Medulla oblongata (tissue), 1 donor: ENCODE measurements around the gene IL6R.
"Not testable (repeated sequence)": the region's sequence is repeated elsewhere in the genome, so short reads cannot be mapped to it uniquely, and the experiment has no call there.

Experiments
- DNase-seq: peaks from one replicate; pipeline ENCODE4 v3.0.0-alpha.2; 2015; ENCODE audit errors: extremely low spot score

Gene IL6R

DNA sequence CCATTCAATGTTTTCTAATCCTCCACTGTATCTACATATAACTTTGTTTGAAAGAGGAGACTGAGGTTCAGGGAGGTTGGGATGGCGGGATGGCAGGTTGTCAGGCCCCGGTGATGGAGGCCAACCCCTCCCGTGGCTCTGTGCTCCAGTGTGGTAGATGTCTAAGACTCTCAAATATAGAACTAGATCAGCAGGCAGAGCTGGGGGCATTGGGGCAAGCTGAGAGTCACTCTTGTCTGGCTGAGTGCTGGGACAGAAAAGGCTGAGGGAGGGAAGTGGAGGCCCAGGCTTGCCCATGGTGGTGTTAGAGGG is 1.7 kb downstream of the IL6R start:
- no peak for DNase-seq

DNA sequence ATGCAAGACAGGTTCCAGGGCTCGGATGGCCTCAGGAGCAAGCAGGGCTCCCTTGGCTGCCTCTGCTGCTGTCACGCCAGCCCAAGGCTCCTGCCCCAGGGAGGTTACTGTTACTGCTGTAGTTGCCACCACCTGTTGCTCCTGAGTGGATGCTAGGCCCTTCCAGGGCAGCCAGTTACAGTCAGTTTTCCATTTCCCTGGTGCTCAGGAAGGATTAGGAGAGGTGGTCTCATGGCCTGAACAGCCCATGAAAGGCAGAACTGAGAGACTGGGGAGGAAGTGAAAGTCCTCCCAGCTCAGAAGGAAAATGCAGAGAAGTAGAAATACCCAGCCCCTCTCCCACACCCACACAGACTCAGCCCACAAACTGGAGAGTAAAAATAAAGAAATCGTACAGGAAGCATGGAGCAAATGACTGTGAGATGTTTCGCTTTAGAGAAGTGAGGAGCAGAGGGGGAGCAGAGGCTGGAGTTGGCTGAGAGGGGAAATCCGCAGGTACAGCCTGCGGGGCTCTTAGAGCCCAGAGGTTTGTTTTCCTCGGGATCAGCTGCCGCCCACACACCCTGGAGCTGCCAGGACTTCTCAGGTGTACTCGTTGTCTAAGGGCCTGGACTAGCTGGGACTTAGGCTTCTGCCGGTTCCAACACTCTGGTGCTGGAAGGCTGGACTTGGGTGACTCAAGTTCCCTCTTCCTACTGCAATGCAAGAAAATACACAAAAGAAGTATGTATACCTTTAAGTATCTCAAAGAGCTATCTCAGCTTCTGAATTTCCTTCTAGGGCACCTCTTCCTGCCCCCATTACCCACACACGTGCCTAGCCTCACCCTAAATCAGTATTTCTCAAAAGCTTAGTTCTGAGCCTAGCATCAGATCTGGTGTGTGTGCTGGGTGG is 2.3 kb downstream of the IL6R start:
- DNase-seq = peak; percentile 85

DNA sequence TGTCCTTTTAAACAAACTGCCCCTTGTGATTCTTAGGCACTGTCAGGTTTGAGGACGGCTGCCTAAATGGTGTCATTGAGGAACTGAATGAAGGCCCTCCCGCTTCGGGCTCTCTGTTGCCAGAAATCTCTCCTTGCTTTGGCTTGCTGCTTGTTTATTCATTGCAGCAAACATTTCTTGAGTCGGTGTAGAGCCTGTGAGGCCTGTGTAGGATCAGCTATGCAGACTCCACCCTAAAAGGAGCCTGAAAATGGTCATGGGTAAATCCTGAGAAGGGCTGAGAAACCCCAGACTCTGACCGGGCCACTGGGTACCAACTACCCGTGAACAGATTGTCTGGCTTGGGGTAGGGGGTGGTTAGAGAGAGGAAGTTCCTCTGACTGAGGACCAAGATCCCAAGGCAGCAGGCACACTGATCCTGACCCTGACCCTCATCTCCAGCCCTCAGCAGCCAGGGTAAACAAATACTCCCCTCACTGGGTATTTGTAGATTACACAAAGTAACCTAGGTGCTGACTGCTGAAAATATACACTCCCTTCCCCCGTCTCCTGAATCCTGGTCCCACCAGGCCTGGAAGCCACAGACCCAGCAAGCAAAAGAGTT is 3.1 kb downstream of the IL6R start:
- DNase-seq = peak; percentile 67

DNA sequence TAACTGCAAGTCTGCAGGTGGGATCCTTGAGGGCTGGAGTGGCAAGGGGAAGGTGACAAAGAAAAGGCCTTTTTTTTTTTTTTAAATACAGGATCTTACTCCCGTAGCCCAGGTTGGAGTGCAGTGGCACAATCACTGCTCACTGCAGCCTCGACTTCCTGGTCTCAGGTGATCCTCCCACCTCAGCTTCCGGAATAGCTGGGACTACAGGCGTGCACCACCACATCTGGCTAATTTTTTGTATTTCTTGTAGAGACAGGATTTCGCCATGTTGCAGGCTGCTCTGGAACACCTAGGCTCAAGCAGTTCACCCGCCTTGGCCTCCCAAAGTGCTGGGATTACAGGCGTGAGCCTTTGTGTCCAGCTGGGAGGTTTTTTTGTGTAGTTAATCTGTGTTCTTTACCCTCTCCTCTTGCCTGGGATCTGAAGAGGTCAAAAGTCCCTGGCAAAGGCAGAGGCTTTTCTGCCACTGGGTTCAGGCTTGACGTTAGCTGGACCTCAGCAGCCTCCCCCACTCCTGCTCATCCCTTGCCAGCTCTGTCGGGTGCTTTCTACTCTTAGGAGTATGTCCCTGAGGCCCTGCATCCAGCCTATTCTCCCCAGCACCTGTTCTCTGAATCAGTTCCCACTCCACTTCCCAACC is 5.2 kb downstream of the IL6R start:
- DNase-seq = no peak

DNA sequence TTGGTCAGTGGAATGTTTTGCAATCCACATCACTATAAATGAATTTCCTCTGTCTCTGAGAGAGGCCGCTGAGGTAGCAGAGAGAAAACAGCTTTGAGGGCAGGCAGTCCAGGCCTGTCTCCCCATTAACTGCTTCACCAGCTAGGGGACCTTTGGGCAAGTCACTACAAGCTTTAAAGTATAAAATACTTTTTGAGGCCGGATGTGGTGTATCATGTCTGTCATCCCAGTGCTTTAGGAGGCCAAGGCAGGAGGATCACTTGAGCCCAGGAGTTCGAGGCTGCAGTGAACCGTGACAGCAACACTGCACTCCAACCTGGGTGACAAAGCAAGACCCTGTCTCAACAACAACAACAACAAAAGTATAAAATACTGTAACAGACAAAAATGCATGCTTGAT is 6.4 kb downstream of the IL6R start:
- DNase-seq = no peak

DNA sequence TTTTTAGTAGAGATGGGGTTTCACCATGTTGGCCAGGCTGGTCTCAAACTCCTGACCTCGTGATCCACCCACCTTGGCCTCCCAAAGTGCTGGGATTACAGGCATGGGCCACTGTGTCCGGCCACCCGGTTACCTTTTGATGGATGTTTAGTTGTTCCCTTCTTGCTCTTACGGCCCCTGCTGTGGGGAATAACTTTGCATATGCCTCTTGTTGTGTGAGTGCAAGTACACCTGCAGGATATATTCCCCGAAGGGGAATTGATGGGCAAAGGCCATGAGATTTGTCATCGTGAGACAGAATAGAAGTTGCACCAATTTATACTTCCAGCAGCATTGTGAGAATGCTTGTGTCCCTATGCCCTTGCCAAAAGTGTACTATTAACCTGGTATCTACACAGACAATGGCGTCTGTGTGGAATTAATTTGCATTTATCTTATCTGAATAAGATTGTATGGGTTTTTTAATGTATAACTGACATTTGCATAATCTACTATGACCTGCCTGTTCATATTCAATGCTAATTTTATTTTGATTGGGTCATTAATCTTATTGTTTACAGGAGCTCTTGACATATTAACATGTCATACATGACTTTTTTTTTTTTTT is 8.1 kb downstream of the IL6R start:
- no peak for DNase-seq

DNA sequence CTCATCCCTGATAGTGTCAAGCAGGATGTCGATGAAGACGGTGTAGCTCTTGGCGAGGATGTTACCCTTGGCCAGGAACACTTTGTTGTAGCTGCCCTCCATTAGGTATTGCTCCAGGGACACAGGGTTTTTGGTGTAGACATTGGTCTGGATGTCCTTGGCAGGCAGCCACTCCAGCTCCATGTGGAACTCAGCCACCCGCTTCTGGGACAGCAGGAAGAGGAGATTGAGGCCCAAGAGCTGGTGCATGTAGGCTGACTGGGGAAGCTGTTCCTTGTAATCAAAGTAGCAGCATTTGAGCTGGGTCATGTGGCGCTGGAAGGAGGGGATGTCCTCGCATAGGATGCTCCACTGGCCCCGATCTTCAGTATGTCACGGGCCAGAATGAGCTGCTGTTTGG is 9.5 kb downstream of the IL6R start:
- no peak for DNase-seq

DNA sequence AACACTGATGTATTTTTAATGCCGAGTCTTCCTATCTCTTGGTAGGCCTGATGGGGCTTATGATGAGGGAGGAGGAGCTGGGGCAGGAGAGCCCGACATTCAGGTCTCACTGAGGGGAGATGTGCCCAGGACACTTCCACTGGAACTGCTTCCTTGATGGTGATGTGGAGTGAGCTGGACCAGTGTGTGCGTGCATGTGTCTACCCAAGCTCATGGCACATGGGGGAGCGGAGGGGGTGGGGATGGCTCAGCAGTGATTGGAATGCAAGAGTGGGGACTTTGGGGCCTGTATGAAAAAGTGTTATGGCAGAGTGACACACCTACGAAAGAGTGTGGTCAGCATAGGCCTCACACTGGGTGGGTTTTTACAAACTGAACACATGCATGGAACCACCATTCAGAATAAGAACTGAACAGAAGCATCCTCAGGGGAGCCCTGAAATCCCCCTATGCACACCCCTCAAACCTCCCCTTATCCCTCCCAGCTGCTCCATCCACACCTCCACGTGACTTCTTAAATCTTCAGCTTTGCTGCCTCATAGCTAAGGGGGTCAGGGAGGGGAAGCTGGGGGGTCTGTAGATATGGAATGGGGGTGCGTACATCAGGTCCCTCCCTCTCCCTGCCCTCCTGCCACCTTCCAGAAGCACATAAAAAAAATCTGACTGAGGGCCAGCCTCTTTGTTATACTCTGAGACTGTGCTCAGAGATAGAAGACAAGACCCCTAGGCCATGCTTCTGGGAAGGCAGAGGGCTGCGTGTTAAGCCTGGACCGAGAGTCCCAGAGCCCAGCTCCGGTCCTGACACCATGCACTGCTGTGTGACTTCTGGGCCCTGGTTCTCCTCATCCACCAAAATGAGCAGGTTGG is 11.6 kb downstream of the IL6R start:
- DNase-seq = no peak

DNA sequence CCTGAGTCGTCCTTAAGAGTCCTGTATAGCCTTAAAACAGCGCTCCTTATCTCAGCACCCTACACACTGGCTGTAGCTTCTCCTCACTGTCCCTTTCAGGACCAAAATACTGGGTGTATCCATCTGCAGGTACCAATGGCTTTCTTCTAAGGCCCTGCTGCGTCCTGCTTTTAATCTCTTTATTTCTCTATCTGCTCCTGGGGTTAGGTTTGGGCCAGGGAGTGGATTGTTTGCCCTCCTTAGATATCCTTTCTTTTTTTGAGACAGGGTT is 12.1 kb downstream of the IL6R start:
- no peak for DNase-seq

DNA sequence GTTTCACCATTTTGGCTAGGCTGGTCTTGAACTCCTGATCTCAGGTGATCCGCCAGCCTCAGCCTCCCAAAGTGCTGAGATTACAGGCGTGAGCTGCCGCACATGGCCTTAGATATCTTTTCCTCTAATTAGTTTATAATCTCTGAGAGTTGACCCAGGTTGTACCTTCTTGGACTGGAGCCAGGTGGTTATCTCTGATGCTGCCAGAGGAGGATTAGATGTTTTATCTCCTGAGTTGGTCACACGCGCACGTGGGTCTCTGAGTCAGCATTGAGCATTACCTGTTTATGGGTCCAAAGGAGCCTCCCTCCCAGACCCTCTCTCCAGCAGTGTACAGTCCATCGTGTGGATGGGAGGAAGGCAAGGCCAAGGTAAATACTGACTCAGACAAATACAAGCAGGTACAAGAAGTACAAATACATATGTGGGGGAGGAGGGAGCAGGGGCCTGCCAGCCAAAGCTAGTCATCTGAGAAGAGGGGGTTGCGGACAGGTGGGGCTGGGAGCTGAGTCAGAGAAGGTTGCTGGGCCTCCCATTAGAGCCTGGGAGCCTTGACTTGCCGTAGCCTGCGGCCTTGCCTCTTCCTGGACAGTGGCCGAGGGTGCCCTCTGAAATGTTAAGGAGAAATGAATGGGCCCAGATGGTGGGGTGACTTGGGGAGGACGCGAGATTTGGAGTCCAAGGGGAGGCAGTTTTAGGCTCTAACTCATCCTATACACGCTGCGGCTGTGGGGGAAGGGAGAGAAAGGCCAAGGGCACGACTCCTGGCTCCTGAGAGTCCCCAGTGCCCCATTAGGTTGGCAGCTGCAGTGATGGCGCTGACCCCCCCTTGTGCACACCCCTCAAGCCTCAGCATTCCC is 13.1 kb downstream of the IL6R start:
- no peak for DNase-seq

DNA sequence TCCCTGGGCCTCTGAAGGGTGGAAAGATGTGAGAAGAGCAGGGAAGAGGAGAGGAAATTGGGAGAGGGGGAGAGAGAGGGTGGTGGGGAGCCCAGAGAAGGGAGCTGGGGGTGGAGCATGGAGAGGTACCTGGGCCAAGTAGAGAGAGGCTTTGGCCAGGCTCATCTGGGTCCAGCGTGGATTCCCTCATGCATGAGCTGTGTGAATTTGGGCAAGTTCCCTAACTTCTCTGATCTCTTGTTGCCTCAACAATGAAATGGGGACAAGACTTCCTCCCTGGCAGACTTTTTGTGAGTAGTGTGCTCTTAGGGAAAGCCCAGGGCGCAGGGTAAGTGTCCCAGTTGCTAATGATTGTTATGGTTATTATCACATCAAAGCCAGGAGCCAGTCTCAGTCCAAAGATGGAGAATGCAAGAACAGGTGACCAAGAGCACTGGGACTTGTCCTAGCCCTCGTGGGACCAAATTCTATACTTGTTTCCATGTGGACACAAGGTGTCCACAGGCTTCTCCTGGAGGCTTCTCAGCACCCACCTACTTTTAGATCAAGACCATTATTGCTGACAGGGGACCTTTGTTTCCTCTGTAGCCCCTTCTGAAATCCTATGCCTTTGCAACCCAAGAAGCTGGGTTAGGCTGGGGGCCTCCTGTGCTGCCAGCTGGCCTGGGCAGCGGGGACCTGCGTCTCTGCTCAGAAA is 13.9 kb downstream of the IL6R start:
- no peak for DNase-seq

DNA sequence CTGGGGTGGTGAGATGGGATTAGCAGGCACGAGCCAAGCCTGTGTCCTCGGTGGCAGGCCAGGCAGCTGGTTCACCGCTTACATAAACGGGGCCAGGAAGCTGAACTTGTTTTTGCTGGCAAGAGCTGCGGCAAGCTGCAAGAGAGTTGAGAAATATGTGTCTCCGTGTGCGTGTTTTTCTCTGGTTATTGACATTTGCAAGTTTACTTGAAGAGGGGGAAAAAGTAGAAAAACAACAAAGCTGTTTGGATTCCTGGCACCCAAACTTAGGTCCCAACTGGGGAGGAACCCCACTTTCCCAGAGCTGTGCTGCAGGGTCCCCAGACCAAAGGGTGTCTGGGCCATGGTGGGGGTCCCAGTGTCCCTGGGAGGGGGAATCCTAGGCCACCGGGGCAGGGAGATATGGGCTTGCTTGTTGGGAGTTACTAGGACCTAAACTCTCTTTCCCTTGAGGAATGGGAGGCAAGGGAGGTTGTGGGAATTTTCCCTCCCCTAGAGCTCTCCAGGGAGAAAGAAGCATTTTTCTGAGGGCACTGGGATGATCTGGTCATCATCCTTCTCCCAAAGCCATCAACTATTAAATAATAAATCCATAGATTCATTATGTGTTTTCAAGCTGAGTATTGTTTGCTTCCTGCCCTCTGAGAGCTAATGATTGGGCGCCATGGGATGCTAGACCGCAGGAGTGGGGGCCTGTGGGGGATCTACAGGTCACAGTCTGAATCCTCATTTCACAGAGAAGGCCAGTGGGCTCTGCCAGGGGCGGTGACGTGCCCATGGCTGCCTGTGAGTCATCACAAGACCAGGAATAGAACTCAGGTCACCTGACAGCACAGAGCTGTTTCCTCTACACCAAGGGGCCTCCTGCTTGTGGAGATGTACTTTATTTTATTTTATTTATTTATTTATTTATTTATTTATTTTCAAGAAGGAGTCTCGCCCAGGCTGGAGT is 14.8 kb downstream of the IL6R start:
- peak; percentile 90 for DNase-seq

DNA sequence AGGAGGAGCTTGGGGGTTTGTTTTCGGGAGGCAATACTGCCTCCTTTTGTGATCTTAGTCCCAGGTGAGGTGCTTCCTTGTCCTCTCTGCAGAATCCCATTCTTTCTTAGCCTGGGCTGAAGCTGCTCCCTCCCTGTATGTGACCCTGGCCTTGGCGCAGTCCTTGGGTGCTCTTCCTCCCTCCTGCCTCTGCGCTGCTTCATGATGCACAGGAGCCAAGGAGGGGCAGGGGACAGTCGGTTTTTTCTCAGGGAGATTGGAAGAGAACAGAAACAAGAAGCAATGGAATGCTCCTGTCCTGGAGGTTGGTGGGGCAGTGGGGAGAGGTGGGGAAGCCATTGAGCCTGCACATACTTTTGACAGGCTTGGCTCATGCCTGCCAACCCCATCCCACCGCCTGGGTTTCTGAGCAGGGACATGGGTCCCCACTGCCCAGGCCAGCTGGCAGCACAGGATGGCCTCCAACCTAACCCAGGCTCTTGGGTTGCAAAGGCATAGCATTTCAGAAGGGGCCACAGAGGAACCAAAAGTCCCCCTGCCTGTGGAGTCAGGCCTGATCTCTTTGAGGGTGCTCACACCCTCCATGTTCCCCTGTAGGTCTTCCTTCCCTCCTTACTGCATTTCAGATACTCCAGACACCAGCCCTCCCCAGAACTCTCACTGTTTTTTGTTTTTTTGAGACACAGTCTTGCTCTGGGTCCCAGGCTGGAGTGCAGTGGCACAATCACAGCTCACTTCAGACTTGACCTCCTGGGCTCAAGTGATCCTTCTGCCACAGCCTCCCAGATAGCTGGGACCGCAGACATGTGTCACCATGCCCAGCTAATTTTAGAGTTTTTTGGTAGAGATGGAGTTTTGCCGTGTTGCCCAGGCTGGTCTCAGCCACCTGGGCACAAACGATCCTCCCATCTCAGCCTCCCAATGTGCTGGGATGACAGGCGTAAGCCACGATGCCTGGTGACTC is 16.1 kb downstream of the IL6R start:
- DNase-seq = no peak

DNA sequence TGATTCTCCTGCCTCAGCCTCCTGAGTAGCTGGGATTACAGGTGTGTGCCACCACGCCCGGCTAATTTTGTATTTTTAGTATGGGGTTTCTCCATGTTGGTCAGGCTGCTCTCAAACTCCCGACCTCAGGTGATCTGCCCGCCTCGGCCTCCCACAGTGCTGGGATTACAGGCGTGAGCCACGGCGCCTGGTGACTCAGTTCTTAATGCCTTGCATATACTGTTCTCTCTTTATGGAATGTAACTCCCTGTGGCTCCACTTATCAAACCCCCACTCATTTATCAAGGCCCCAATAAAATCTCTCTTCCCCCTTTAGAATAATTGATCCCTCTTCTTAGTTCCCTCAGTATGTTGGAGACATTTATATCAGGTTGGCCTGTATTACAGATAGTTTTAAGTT is 16.9 kb downstream of the IL6R start:
- not testable (repeated sequence) for DNase-seq

DNA sequence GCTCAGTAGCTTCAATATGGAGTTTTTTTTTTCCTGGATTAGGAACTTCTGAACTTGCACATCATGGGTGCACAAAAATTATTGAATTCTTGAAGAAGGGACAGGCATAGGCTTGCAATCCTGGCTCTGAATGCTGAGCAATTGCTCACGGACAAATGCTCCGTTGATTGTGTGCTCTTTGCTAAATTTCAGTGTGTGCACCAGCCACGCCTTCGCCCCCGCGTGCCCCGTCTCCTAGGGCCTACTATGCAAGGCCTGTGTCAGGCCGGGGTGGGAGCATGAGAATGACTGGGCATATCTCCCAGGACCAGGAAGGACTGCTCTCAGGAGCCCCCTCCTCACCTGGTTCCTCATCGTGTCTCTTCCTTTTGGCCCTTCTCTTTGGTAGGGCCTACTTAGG is 17.4 kb downstream of the IL6R start:
- DNase-seq = no peak

DNA sequence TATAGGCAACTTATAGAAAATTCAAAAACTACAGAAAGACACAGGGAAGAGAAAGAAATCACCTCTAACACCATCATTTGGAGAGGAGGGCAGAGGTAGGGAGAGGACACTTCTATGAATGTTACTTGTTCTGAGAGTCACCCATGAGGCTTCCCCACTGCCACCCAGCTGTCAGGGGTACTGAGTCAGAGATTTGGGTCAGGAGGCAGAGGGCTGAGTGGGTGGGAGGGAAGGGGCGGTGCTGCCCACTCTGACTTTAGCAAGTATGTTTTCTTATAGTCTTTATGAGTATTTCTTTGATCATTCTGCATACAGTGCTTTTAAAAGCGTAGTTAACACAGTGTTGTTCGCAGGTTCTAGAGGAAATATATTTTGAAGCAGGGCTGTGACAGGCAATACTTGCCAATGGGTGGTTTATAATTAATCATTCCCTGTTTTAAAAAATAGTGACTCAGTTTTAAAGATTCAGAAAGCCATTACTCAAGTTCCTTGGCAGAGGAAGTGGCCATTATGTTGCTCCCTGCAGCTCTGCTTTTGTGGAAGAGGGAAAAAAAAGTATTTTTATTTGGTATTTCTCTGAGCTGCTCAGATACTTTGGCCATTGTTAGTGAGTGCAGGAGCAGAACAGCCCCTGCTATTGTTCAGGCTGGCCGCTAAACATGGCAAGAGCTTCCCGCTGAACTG is 18.3 kb downstream of the IL6R start:
- DNase-seq = peak; percentile 79

DNA sequence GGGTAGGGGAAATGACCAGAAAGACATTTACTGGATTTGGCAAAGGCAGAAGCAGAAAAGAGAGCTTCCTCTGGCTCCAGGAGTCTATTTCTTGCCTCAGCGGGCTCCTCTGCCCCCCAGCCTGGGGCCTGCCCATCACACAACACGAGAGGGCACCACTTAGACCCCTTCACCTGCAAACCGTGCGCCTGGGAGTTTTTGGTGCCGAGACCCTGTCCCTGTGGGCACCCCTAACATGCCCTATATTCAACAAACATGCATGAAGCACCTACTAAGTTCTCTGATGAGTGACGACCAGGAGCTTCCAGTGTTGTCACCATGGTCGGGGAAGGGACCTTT is 18.8 kb downstream of the IL6R start:
- DNase-seq = no peak

DNA sequence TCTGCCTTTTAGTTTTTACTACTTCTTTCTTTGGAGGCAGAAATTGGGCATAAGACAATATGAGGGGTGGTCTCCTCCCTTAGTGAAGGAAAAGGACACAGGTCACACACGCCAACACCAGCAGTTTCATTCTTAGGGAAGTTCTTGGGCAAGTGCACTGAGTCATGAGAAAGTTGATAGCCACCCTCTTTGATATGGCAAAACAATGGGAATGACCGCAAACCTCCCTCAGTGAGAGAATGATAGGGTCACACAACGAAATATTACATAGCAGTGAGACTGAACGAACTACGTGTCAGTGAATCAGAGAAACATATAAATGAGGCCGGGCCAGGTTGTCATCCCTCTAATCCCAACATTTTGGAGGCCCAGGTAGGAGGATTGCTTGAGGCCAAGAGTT is 20.0 kb downstream of the IL6R start:
- no peak for DNase-seq
